Measurements from ENCODE around the gene CASQ1. TPM values are rescaled to one million over a fixed set of nuclear protein-coding genes. Genes with fewer than 3 reads are reported as not detected.
A peak's percentile ranks its signal among the peaks of the same experiment; 100 is the strongest.

The CASQ1 gene
- total RNA-seq, 3 donors from 2014 or later (not counting 1 experiment from before 2014, with no cell fraction given) = not detected

GRCh38 chr1:160168609-160169369, 21.6 kb upstream of the CASQ1 start:
- Histone ChIP-seq H3K4me3 (ENCODE audit: low read length) (no peak overlapping the region), H3K9me3 (ENCODE audit: control insufficient read depth, insufficient read depth, low read length) (no peaks in the 10 kb centered on the region), H3K27me3 (ENCODE audit: control insufficient read depth, insufficient read depth, low read length) (peaks cover 4% of the 10 kb centered on the region), H3K27ac (ENCODE audit: low read length) (no peak overlapping the region), H3K4me1 (ENCODE audit: control insufficient read depth, insufficient read depth, low read length) (peaks cover 32% of the 10 kb centered on the region), H3K36me3 (ENCODE audit: control insufficient read depth, insufficient read depth, low read length) (no peaks in the 10 kb centered on the region)
- DNase-seq = no peak
- no peak for TF ChIP-seq CTCF (IDR thresholded peaks at IDR 0.05)
- Mint-ChIP-seq H3K36me3 (no peaks in the 10 kb centered on the region), H3K27me3 (ENCODE audit: low read depth in 2 of 2) (peaks cover 21 to 26% of the 10 kb centered on the region in 2 donors), H3K4me1 (peaks cover 20 to 22% of the 10 kb centered on the region in 2 donors), H3K9me3 (no peaks in the 10 kb centered on the region), H3K4me3 (no peak overlapping the region), H3K27ac (no peak overlapping the region)
- ATAC-seq = no peak
- intact Hi-C loops (cut with micrococcal nuclease) = no loop called here
- WGBS (ENCODE audit: insufficient coverage) = 85% methylated on average over 13 of the region's 13 CpGs

GRCh38 chr1:160169553-160170399, 20.6 kb upstream of the CASQ1 start:
- no peaks in the 10 kb centered on the region for H3K9me3 ChIP-seq (ENCODE audit: control insufficient read depth, insufficient read depth, low read length)
- ATAC-seq (peak in 2 of 3 donors; percentile 27 to 59), DNase-seq (no peak)
- H3K4me3 Mint-ChIP-seq = peak overlapping the region; percentile 45
- H3K27ac Mint-ChIP-seq = no peak overlapping the region
- H3K4me3 ChIP-seq (ENCODE audit: low read length) = no peak overlapping the region
- H3K9me3 Mint-ChIP-seq = no peaks in the 10 kb centered on the region
- WGBS (ENCODE audit: insufficient coverage) = 31% methylated on average over 15 of the region's 15 CpGs
- H3K4me1 ChIP-seq (ENCODE audit: control insufficient read depth, insufficient read depth, low read length) = peaks cover 29% of the 10 kb centered on the region
- H3K36me3 ChIP-seq (ENCODE audit: control insufficient read depth, insufficient read depth, low read length) = no peaks in the 10 kb centered on the region
- peaks cover 20 to 22% of the 10 kb centered on the region in 2 donors for H3K4me1 Mint-ChIP-seq
- peaks cover 20 to 26% of the 10 kb centered on the region in 2 donors for H3K27me3 Mint-ChIP-seq (ENCODE audit: low read depth in 2 of 2)
- peaks cover 4% of the 10 kb centered on the region for H3K27me3 ChIP-seq (ENCODE audit: control insufficient read depth, insufficient read depth, low read length)
- intact Hi-C loops (cut with micrococcal nuclease) = no loop called here
- no peaks in the 10 kb centered on the region for H3K36me3 Mint-ChIP-seq
- H3K27ac ChIP-seq (ENCODE audit: low read length) = no peak overlapping the region
- TF ChIP-seq CTCF (IDR thresholded peaks at IDR 0.05) = no peak

GRCh38 chr1:160171354-160171753, 19.0 kb upstream of the CASQ1 start:
- H3K36me3 Mint-ChIP-seq = no peaks in the 10 kb centered on the region
- 89% methylated on average over 4 of the region's 4 CpGs for WGBS (ENCODE audit: insufficient coverage)
- H3K4me3 Mint-ChIP-seq = no peak overlapping the region
- H3K9me3 ChIP-seq (ENCODE audit: control insufficient read depth, insufficient read depth, low read length) = no peaks in the 10 kb centered on the region
- H3K4me3 ChIP-seq (ENCODE audit: low read length) = no peak overlapping the region
- H3K27me3 ChIP-seq (ENCODE audit: control insufficient read depth, insufficient read depth, low read length) = peaks cover 4% of the 10 kb centered on the region
- no peak for TF ChIP-seq CTCF (IDR thresholded peaks at IDR 0.05)
- peaks cover 22% of the 10 kb centered on the region for H3K4me1 ChIP-seq (ENCODE audit: control insufficient read depth, insufficient read depth, low read length)
- peaks cover 18 to 28% of the 10 kb centered on the region in 2 donors for H3K27me3 Mint-ChIP-seq (ENCODE audit: low read depth in 2 of 2)
- H3K9me3 Mint-ChIP-seq = no peaks in the 10 kb centered on the region
- no peak overlapping the region for H3K27ac ChIP-seq (ENCODE audit: low read length)
- H3K4me1 Mint-ChIP-seq = peaks cover 14 to 17% of the 10 kb centered on the region in 2 donors
- H3K36me3 ChIP-seq (ENCODE audit: control insufficient read depth, insufficient read depth, low read length) = no peaks in the 10 kb centered on the region
- H3K27ac Mint-ChIP-seq = no peak overlapping the region
- ATAC-seq = no peak
- no peak for DNase-seq
- intact Hi-C loops (cut with micrococcal nuclease) = no loop called here

All from natural killer cell (primary cell).